K562 (cell line): Measurements from ENCODE around the gene PPEF2. TPM values are rescaled to one million over a fixed set of nuclear protein-coding genes. Genes with fewer than 3 reads are reported as not detected.

ENCODE experiments used
- ATAC-seq: fragments of 200-7000 bp; cut with Tn5 transposase; 3 replicates; pipeline ENCODE4 v1.9.1; 2020; ENCODE audit warnings: moderate library complexity
- BruUV-seq: library from RNA; stranded (reverse); fragments of 400-500 nt; replicated peaks from 2 replicates; lab custom pipeline; 2021; lab: Mats Ljungman, UMichigan
- CTCF ChIA-PET: fragments of 300-600 bp; formaldehyde crosslinking; extraction: SDS; loops from one replicate; lab custom pipeline; 2021; ENCODE audit warnings: low intra/inter-chr PET ratio; lab: Yijun Ruan, JAX
- POLR2A ChIA-PET: fragments of 300-600, 350-650 bp; sonication (Branson Sonifier 250); formaldehyde crosslinking; extraction: SDS; loops from one replicate; lab custom pipeline; 2021; ENCODE audit warnings: antibody characterized with exemption, inconsistent platforms; lab: Yijun Ruan, JAX
- DNase-seq, 4 experiments: peaks; one replicate each; pipeline versions ENCODE4 v3.0.0 to v3.0.0-alpha.2; 2011 to 2018; ENCODE audit warnings: low spot score in 3 of 4, mixed read lengths in 3 of 4; ENCODE audit errors: extremely low read depth in 1 of 4
- FAIRE-seq: peaks from 2 replicates; lab custom pipeline; 2011; peaks lifted over from hg19 to GRCh38; lab: Jason Lieb, UNC
- H2AFZ ChIP-seq: 2 replicates; pipeline ENCODE4 v1.6.0; 2011; ENCODE audit warnings: low read depth, low read length, control low read depth, inconsistent platforms
- H3K27ac ChIP-seq: fragments of 200-600 bp; 3 replicates; pipeline ENCODE4 v1.8.0; 2011; ENCODE audit warnings: low read depth, mild to moderate bottlenecking, control low read depth, inconsistent platforms, low read length, moderate library complexity, mixed read lengths; ENCODE audit errors: extremely low read depth
- H3K27me3 ChIP-seq, 2 experiments: fragments of 300-600 bp in 1 of 2; 2 replicates in 1 of 2; 3 replicates in 1 of 2; pipeline versions ENCODE4 v1.6.0 to v1.8.0; 2011; ENCODE audit warnings: inconsistent platforms in 2 of 2, low read length in 2 of 2, mild to moderate bottlenecking in 1 of 2, mixed read lengths in 1 of 2, moderate library complexity in 1 of 2; ENCODE audit not compliant: control insufficient read depth in 2 of 2, insufficient read depth in 2 of 2
- H3K36me3 ChIP-seq: fragments of 300-600 bp; 3 replicates; pipeline ENCODE4 v1.8.0; 2011; ENCODE audit warnings: mild to moderate bottlenecking, low read length, inconsistent platforms; ENCODE audit not compliant: control insufficient read depth, insufficient read depth
- H3K4me1 ChIP-seq, 2 experiments: fragments of 200-600 bp in 1 of 2; replicated peaks in 1 of 2; 2 replicates in 1 of 2; 3 replicates in 1 of 2; pipeline versions ENCODE4 v1.5.1 to v1.8.0; 2011; ENCODE audit warnings: inconsistent platforms in 2 of 2, low read length in 2 of 2, mild to moderate bottlenecking in 1 of 2, mixed read lengths in 1 of 2, moderate library complexity in 1 of 2; ENCODE audit not compliant: control insufficient read depth in 2 of 2, insufficient read depth in 2 of 2
- H3K4me2 ChIP-seq: 2 replicates; pipeline ENCODE4 v1.6.1; 2011; ENCODE audit warnings: low read length, control low read depth, inconsistent platforms, mixed read lengths; ENCODE audit not compliant: insufficient read depth
- H3K4me3 ChIP-seq: fragments of 200-600 bp; sonication (generic), shearing (Covaris generic); 2 replicates; pipeline ENCODE4 v1.5.1; 2016; ENCODE audit warnings: control low read depth, inconsistent platforms
- H3K79me2 ChIP-seq: fragments of 200-600 bp; 3 replicates; pipeline ENCODE4 v1.8.0; 2011; ENCODE audit warnings: low read length, inconsistent platforms; ENCODE audit not compliant: control insufficient read depth, insufficient read depth
- H3K9ac ChIP-seq, 2 experiments: 2 replicates each; pipeline versions ENCODE4 v1.6.0 to v1.6.1; 2011; ENCODE audit warnings: low read depth in 2 of 2, low read length in 2 of 2, control low read depth in 1 of 2, inconsistent platforms in 1 of 2, mild to moderate bottlenecking in 1 of 2, mixed read lengths in 1 of 2; ENCODE audit not compliant: insufficient read depth in 1 of 2
- H3K9me1 ChIP-seq: one replicate; pipeline ENCODE4 v1.6.0; 2011; ENCODE audit warnings: inconsistent platforms, mild to moderate bottlenecking, low read length, moderate library complexity; ENCODE audit not compliant: control insufficient read depth, insufficient read depth
- H3K9me3 ChIP-seq: replicated peaks from 2 replicates; pipeline ENCODE4 v1.5.1; 2011; ENCODE audit warnings: low read depth, low read length, inconsistent platforms; ENCODE audit not compliant: control insufficient read depth, insufficient read depth
- H4K20me1 ChIP-seq: replicated peaks from 2 replicates; pipeline ENCODE4 v1.6.1; 2011; ENCODE audit warnings: low read length, inconsistent platforms, mixed read lengths; ENCODE audit not compliant: control insufficient read depth, insufficient read depth
- GABPA ChIP-seq: fragments of 200-800 bp; sonication (Bioruptor generic); conservative IDR thresholded peaks from 2 replicates; pipeline ENCODE4 v1.6.1; 2016; ENCODE audit warnings: low read depth, missing genetic modification characterization, missing compliant biosample characterization
- LARP7 ChIP-seq: fragments of 450-650 bp; IDR thresholded peaks from 2 replicates; pipeline ENCODE4 v1.6.1; 2016
- NFE2 ChIP-seq: IDR thresholded peaks from 2 replicates; pipeline ENCODE4 v1.6.1; 2014; ENCODE audit warnings: antibody characterized with exemption, low read depth
- RBM17 ChIP-seq: fragments of 200-400 bp; formaldehyde crosslinking; IDR thresholded peaks from 2 replicates; pipeline ENCODE4 v1.6.1; 2017; ENCODE audit warnings: low read depth, mild to moderate bottlenecking, low read length, borderline replicate concordance
- SIRT6 ChIP-seq: IDR thresholded peaks from one replicate; pipeline ENCODE4 v1.6.1; 2012; ENCODE audit warnings: low read depth, mild to moderate bottlenecking, control low read depth, inconsistent platforms, low read length, moderate library complexity
- SPI1 ChIP-seq: IDR thresholded peaks from 2 replicates; pipeline ENCODE4 v1.6.1; 2011; ENCODE audit warnings: low read depth, low read length, control low read depth, borderline replicate concordance
- TCF3 ChIP-seq: sonication (generic); formaldehyde crosslinking; IDR thresholded peaks from 2 replicates; pipeline ENCODE4 v1.4.0; 2020; ENCODE audit warnings: mild to moderate bottlenecking, missing genetic modification reagents
- U2AF2 ChIP-seq: fragments of 200-400 bp; formaldehyde crosslinking; optimal IDR thresholded peaks from 2 replicates; pipeline ENCODE3; 2017; ENCODE audit warnings: low read depth, mild to moderate bottlenecking, low read length
- ZNF184 ChIP-seq: sonication (generic); formaldehyde crosslinking; IDR thresholded peaks from 2 replicates; pipeline ENCODE4 v1.5.0; 2020; ENCODE audit warnings: missing genetic modification reagents
- ZNF395 ChIP-seq: fragments of 200-800 bp; sonication (Bioruptor generic); IDR thresholded peaks from 2 replicates; pipeline ENCODE4 v1.6.1; 2017; ENCODE audit warnings: missing genetic modification characterization, missing compliant biosample characterization
- ZNF75A ChIP-seq: fragments of 450-650 bp; formaldehyde crosslinking; IDR thresholded peaks from 2 replicates; pipeline ENCODE4 v1.4.0; 2020; ENCODE audit warnings: mild to moderate bottlenecking
- WGBS: fragments of 100-300 bp; shearing (Covaris generic); methylation state at CpG from one replicate; pipeline ENCODE4 v1.1.6; 2016; ENCODE audit warnings: low coverage, mixed read lengths; ENCODE audit not compliant: insufficient coverage; ENCODE audit errors: missing lambda C conversion rate; 5-methylcytosine and 5-hydroxymethylcytosine counted together
- in situ Hi-C: fragments of 300-500 bp; cut with MboI; formaldehyde crosslinking; loops from 4 replicates; pipeline ENCODE4 v1.15.0; 2018; ENCODE audit warnings: inconsistent platforms, mixed read lengths
- intact Hi-C: fragments of 100-400 bp; cut with micrococcal nuclease; formaldehyde crosslinking; loops from 2 replicates; pipeline ENCODE4 v1.14.2; 2022
- polyA plus RNA-seq, 8 experiments: library from polyadenylated mRNA; depleted of rRNA in 4 of 8; stranded (reverse) in 5 of 8; unstranded in 3 of 8; fragments of >200 nt; fragmentation: Nextera tagmentation in 2 of 8; fragmentation: Illumina TruSeq in 1 of 8; extraction: Ambion mirVana in 2 of 8; extraction: Trizol in 1 of 8; gene quantifications; 2 replicates each; pipeline versions ENCODE4 v1.2.1 to v1.2.3, GENCODE V29; 2011 to 2014; ENCODE audit warnings: inconsistent platforms in 1 of 8, missing spikeins in 1 of 8
- total RNA-seq, 7 experiments: library from RNA; depleted of rRNA in 6 of 7; stranded (reverse); fragments of >200 nt in 6 of 7; fragmentation: Illumina TruSeq in 2 of 7; extraction: Trizol in 2 of 7; gene quantifications; 2 replicates each; pipeline versions ENCODE4 v1.2.1 to v1.2.3, GENCODE V29; 2011 to 2021; ENCODE audit warnings: low replicate concordance in 1 of 7
- TF ChIP-seq, protein P1 (sequence below), 2 experiments: fragments of 450-650 bp in 1 of 2; sonication (generic) in 1 of 2; formaldehyde crosslinking in 1 of 2; IDR thresholded peaks; 2 replicates each; pipeline versions ENCODE4 v1.7.1 to v1.9.0; 2016 to 2022; ENCODE audit warnings: inconsistent platforms in 1 of 2, mild to moderate bottlenecking in 1 of 2, missing genetic modification reagents in 1 of 2

The PPEF2 gene
- total and polyA plus RNA-seq, 9 of the 15 experiments (the other 6 are each of a cell fraction or from before 2014, with no cell fraction given) = not detected

- Histone ChIP-seq H4K20me1 (no peaks in the 10 kb centered on the region), H3K9me3 (no peaks in the 10 kb centered on the region), H3K4me2 (peak within 1 kb of the TSS; percentile 87), H3K36me3 (peaks cover 4% of the 10 kb centered on the region; the same call in 2 of the 3 replicates), H3K4me3 (peak within 1 kb of the TSS; percentile 59), H3K27ac (peak within 1 kb of the TSS; percentile 22; the same call in 1 of the 3 replicates), H3K4me1 (peaks cover 0 to 24% of the 10 kb centered on the region in 2 experiments; a peak in 2 of 5 replicates), H3K9ac (peak within 1 kb of the TSS; percentile 38 to 90; a peak in 3 of 4 replicates), H3K27me3 (no peaks in the 10 kb centered on the region), H3K9me1 (no peaks in the 10 kb centered on the region), H3K79me2 (no peaks in the 10 kb centered on the region), H2AFZ (peak within 1 kb of the TSS; percentile 96)
- BruUV-seq = no TSS peak
- FAIRE-seq (no peak), DNase-seq (peak; percentile 71 to 78 (median 77)), ATAC-seq (peak; percentile 92)
- intact Hi-C loops (no loop called here), in situ Hi-C loops (no loop called here)
- ChIA-PET CTCF (interaction anchor here (0.7 kb wide), 1 partner anchor 51 kb away, joined by 4 read pairs; no protein-coding TSS in a partner anchor), POLR2A (interaction anchor here (1.1 kb wide), 1 partner anchor 23 kb away, joined by 3 read pairs; no protein-coding TSS in a partner anchor)
- under 1% methylated on average over 23 of the region's 66 CpGs for WGBS
- TF ChIP-seq ZNF395 (no peak), GABPA (tag) (peak; percentile 34), TCF3 (CRISPR knock-in tag) (no peak), NFE2 (0 out of 2 replicates have a peak, but pooled peaks have one; percentile 5), ZNF75A (CRISPR knock-in tag) (no peak), LARP7 (no peak), U2AF2 (no peak), SPI1 (no peak), RBM17 (no peak), SIRT6 (no peak), ZNF184 (CRISPR knock-in tag) (no peak)
- TF ChIP-seq, protein P1, sequence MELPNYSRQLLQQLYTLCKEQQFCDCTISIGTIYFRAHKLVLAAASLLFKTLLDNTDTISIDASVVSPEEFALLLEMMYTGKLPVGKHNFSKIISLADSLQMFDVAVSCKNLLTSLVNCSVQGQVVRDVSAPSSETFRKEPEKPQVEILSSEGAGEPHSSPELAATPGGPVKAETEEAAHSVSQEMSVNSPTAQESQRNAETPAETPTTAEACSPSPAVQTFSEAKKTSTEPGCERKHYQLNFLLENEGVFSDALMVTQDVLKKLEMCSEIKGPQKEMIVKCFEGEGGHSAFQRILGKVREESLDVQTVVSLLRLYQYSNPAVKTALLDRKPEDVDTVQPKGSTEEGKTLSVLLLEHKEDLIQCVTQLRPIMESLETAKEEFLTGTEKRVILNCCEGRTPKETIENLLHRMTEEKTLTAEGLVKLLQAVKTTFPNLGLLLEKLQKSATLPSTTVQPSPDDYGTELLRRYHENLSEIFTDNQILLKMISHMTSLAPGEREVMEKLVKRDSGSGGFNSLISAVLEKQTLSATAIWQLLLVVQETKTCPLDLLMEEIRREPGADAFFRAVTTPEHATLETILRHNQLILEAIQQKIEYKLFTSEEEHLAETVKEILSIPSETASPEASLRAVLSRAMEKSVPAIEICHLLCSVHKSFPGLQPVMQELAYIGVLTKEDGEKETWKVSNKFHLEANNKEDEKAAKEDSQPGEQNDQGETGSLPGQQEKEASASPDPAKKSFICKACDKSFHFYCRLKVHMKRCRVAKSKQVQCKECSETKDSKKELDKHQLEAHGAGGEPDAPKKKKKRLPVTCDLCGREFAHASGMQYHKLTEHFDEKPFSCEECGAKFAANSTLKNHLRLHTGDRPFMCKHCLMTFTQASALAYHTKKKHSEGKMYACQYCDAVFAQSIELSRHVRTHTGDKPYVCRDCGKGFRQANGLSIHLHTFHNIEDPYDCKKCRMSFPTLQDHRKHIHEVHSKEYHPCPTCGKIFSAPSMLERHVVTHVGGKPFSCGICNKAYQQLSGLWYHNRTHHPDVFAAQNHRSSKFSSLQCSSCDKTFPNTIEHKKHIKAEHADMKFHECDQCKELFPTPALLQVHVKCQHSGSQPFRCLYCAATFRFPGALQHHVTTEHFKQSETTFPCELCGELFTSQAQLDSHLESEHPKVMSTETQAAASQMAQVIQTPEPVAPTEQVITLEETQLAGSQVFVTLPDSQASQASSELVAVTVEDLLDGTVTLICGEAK (IDR thresholded peaks at IDR 0.05) = 0 out of 2 replicates have a peak, but pooled peaks have one; percentile 34
- TF ChIP-seq, protein P1 (CRISPR knock-in tag; IDR thresholded peaks at IDR 0.05) = no peak
Observed at GRCh38 chr4:75940692-75941253, 38.5 kb upstream of the PPEF2 start, which contains the start of gene NAAA. Gene NAAA, minus strand, starts transcription at chr4:75941013. Its CDS starts 64 bp downstream, at chr4:75940949.
